ENCODE results near the gene C22orf31.

C22orf31 gene

GRCh38 chr22:29029202-29030000 is 32.2 kb downstream of the C22orf31 start:
- DNase-seq (ENCODE audit: low read depth): no peak

- DNase-seq (ENCODE audit: low read depth): no peak
These were observed 33.2 kb downstream of the C22orf31 start for GRCh38 chr22:29028468-29028867.

DNA sequence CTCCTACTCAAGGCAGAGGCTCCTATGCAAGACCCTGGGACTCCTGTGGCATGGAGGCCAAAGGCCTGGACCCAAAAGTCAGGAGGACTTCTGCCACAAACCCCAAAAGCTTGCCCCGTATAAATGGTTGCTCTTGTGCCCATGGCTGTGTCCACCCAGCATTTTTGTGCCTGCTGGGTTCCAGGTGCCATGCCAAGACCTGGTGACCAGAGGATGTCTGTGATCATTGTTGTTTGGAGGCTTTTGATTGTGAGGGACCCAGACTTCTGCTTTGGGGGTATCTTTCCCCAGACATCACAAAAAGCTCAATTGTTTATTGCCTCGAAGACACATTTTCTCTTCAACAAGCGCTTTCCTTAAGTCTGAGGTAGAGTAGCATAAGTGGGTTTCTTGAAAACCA is 35.1 kb downstream of the C22orf31 start:
- no peak for DNase-seq (ENCODE audit: low read depth)

DNA sequence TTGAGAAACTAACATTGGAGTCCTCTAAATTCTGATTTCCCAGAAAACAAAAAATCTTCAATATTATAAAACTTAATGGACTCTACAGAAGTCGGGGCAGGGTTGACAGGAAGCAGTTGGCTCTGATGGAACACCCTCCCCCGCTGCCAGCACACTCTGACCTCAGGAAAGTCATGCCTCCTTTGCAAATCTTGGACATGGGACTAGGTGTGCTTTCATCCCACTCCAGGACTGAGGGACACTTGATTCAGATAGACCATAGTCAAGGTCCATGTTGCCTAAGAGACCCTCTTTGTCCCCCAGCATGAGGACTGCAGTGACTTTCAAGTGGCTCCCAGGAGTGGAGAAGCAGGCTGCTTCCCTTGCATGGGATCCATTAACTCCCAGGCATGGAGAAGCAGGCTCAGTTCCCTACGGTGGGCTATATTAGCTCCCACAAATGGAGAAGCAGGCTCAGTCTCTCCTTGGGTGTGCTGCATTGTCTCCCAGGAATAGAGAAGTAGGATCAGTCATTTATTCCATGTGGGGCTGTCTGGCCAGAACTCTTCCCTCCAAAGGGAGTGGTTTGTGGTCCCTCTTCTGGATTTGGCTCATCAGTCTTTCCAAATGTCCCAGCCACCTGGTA is 38.3 kb downstream of the C22orf31 start:
- no peak for DNase-seq (ENCODE audit: low read depth)

DNA sequence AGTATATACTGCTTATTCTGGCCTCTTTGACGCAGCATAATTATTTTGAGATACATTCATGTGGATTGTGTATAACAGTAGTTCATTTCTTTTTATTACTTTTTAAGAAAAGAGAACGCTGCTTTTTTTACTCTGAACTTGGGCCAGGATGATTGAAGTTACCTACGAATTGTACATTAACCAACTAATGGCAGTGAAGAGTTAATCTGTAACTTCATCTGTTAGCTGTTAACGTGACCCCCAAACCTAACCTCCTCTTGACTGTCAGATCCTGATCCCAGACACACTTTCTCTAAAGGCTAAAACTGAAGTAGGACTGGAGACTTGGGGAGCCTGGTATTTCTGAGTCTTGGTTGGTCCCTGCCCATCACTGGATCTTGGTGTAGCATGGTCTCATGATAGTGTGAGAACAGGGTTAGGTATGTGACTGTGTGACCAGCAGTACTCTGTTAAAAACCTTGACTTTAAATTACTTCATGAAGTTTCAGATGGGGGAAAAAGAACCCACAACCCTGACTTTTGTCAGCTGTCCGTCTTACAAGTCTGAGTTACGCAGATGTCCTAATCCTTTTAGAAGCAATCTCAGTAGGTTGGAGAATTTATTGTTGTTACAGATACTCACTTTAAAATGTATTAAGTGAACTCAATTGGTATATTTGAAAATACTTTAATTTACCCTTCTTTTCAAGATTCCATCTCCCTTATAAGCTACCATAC is 39.4 kb downstream of the C22orf31 start:
- no peak for DNase-seq (ENCODE audit: low read depth)

GRCh38 chr22:29018293-29019189 is 43.1 kb downstream of the C22orf31 start:
- DNase-seq (ENCODE audit: low read depth): no peak

DNA sequence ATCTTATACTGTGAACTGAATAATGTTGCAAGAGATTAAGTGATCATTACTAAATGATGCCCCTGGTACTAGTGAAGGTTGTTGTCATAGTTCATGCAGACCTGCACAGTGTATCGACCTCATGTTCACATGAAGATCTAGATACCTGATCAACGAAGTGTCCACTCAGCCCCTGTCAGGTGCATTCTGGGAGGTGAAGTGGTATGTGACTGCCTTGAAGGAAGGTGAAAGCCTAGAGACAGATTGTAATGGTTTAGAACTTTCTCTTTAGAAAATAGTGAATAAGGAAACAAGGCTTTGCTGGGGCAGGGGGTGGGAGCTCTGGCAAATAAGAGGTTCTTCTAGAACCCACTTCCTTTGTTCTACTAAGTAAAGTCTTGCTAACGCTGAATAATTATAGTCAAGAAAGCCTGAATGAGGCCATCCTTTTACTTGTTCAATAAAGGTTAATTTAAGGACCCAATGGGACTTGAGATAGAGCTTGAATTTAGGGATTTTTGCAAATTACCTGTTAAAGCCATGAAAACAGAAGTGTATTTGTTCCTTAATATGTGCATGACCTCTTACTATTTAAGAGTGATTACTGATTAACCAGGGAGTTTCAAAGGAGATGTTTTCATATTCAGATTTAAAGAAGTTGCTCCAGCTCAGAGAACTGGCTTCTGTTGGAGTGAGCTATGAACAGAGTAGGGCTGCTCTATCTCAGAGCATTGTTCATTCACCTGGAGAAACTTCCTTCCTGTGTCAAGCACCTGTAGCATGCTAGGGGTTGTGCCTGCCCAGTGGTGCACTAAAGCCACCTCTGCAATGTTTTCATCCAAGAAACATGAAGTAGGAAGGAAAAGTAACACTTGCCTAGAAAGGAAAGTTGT is 45.3 kb downstream of the C22orf31 start:
- DNase-seq (ENCODE audit: low read depth): no peak

DNA sequence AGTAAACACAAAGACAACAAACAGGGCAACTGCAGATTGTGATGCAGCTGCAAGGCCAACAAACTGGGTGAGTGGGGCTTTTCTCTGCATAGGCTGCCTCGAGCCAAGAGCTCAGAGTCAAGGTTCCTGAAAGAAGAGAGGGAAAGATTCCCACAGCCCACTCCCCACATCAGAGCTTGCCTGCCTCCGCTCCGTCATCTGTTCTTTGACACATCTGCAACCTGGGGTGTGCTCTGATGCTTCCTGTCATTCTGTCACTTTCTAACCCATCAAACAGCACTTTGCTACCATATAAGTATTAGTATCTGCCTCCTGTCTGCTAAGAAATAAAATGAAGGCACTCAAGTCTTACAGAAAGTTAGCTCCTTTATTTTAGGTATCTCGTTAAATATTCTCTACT is 46.9 kb downstream of the C22orf31 start:
- DNase-seq (ENCODE audit: low read depth): no peak

GRCh38 chr22:29014293-29014692 is 47.3 kb downstream of the C22orf31 start:
- no peak for DNase-seq (ENCODE audit: low read depth)

- no peak for DNase-seq (ENCODE audit: low read depth)
These were observed 48.7 kb downstream of the C22orf31 start for GRCh38 chr22:29012952-29013351.

DNA sequence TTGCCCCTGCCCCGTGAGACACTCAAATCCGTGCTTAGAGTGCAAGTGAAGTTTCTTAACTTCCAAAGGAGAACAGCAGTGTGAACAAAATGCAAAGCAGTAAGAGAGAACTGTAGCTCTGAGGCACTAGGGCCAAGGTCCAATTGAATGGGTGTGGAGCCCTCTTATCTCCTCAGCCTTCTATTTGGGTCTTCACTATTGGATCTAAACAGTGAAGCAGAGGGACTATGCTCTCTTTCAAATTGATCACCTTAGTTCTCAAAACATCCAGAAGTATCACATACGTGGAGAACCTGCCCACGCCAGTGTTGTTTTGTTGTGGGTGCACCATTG is 49.6 kb downstream of the C22orf31 start:
- no peak for DNase-seq (ENCODE audit: low read depth)

- no peak for DNase-seq (ENCODE audit: low read depth)
These were observed 50.2 kb downstream of the C22orf31 start for GRCh38 chr22:29011240-29012100.

- no peak for DNase-seq (ENCODE audit: low read depth)
These were observed 52.5 kb downstream of the C22orf31 start for GRCh38 chr22:29009148-29009547.

All from T-helper 22 cell (primary cell).